A673 (cell line): Measurements from ENCODE around the gene ARHGAP24.

Experiments
- CTCF ChIP-seq: fragments of 300-800, 200-600 bp; sonication (generic); conservative IDR thresholded peaks from 2 replicates; pipeline ENCODE4 v1.5.1; 2017; ENCODE audit warnings: low read depth, mild to moderate bottlenecking, antibody characterized with exemption, low read length, moderate library complexity, mixed read lengths
- EZH2 ChIP-seq: fragments of 200-600 bp; sonication (generic); IDR thresholded peaks from 2 replicates; pipeline ENCODE4 v1.6.1; 2017; ENCODE audit warnings: borderline replicate concordance, low read depth, mild to moderate bottlenecking, mixed read lengths, antibody characterized with exemption, low read length; ENCODE audit not compliant: poor library complexity, severe bottlenecking

DNA sequence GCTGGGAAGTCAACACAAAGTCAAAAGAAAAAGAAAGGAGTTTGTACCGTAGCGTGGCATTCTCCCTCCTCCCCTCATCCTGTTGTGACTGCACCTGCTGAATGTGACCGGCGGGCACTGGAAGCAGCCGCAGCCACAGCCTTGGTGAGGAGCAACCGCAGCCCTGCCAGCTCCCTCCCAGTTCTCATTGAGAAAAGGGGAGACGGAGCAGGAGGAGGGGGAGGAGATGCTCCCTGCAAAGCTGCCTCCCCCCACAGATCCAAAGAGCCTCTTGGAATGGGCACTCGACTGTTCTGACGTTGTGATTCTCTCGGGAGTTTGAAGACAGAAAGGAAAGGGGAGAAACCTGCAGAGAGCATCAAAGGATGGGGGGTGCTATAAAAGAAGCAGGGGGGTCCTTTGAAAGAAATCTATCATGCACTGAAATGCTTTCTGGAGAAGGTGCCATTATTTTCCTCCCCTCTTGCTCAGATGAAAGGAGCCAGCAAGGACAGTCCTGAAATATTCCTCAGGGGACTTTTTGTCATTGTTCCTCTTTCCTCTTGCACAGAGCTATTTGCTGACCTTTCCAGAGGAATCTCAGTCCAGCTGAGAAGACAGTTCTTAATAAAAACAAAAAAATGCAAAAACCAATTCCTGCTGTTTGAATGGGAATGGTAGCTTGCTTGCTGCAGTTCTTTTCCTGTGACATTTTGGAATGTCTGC is 455.2 kb downstream of the ARHGAP24 start:
- TF ChIP-seq CTCF, result no peak
- no peak for TF ChIP-seq EZH2
